PC-3 (cell line): Measurements from ENCODE around the gene JADE1. TPM values are rescaled to one million over a fixed set of nuclear protein-coding genes. Genes with fewer than 3 reads are reported as not detected.

ENCODE experiments used
- ATAC-seq: fragments of 200-7000 bp; cut with Tn5 transposase; 2 replicates; pipeline ENCODE4 v1.9.1; 2020; ENCODE audit warnings: mild to moderate bottlenecking, moderate library complexity
- BruUV-seq: library from RNA; stranded (reverse); fragments of 400-500 nt; replicated peaks from 2 replicates; lab custom pipeline; 2021; lab: Mats Ljungman, UMichigan
- CTCF ChIA-PET: fragments of 300-600 bp; sonication (Branson Sonifier 250); formaldehyde crosslinking; loops from one replicate; lab custom pipeline; 2022; ENCODE audit warnings: antibody characterized with exemption; lab: Charles Lee
- POLR2A ChIA-PET: fragments of 300-600 bp; sonication (Branson Sonifier 250); formaldehyde crosslinking; loops from one replicate; lab custom pipeline; 2022; ENCODE audit warnings: antibody characterized with exemption; ENCODE audit not compliant: unreplicated experiment; lab: Charles Lee
- DNase-seq: peaks from one replicate; pipeline ENCODE4 v3.0.0-alpha.2; 2015
- H2AFZ ChIP-seq: fragments of 300-600 bp; sonication (generic); 2 replicates; pipeline ENCODE4 v1.6.0; 2016; ENCODE audit warnings: antibody characterized with exemption, low read length
- H3F3A ChIP-seq: fragments of 300-600 bp; sonication (generic); one replicate; pipeline ENCODE4 v1.6.0; 2017; ENCODE audit warnings: antibody characterized with exemption, low read length, control low read depth, mild to moderate bottlenecking; ENCODE audit not compliant: unreplicated experiment
- H3K27ac ChIP-seq: fragments of 300-600 bp; sonication (generic); 2 replicates; pipeline ENCODE4 v1.5.1; 2016; ENCODE audit warnings: mild to moderate bottlenecking, low read length
- H3K27me3 ChIP-seq: fragments of 300-600 bp; sonication (generic); 2 replicates; pipeline ENCODE4 v1.6.1; 2016; ENCODE audit warnings: low read length, mixed read lengths
- H3K36me3 ChIP-seq: fragments of 300-600 bp; sonication (generic); 2 replicates; pipeline ENCODE4 v1.6.1; 2016; ENCODE audit warnings: low read depth, mixed run types, low read length, mixed read lengths
- H3K4me1 ChIP-seq: fragments of 300-600 bp; sonication (generic); 2 replicates; pipeline ENCODE4 v1.5.1; 2016; ENCODE audit warnings: low read length; ENCODE audit not compliant: insufficient read depth
- H3K4me2 ChIP-seq: fragments of 300-600 bp; sonication (generic); 2 replicates; pipeline ENCODE4 v1.6.0; 2016; ENCODE audit warnings: low read length
- H3K4me3 ChIP-seq: fragments of 300-600 bp; sonication (generic); 2 replicates; pipeline ENCODE4 v1.5.1; 2016; ENCODE audit warnings: mild to moderate bottlenecking, low read length, mixed read lengths
- H3K79me2 ChIP-seq: fragments of 300-600 bp; sonication (generic); 2 replicates; pipeline ENCODE4 v1.6.1; 2017; ENCODE audit warnings: low read length, mixed read lengths
- H3K9ac ChIP-seq: fragments of 300-600 bp; sonication (generic); 2 replicates; pipeline ENCODE4 v1.6.0; 2016; ENCODE audit warnings: mild to moderate bottlenecking, low read length
- H3K9me2 ChIP-seq: fragments of 300-600 bp; sonication (generic); replicated peaks from 2 replicates; pipeline ENCODE4 v1.6.1; 2016; ENCODE audit warnings: mixed run types, low read length, mixed read lengths
- H3K9me3 ChIP-seq: fragments of 300-600 bp; sonication (generic); 2 replicates; pipeline ENCODE4 v1.6.1; 2016; ENCODE audit warnings: low read length, mixed read lengths
- H4K20me1 ChIP-seq: fragments of 300-600 bp; sonication (generic); 2 replicates; pipeline ENCODE4 v1.6.1; 2016; ENCODE audit warnings: low read length, mixed read lengths
- EZH2 ChIP-seq: fragments of 300-600 bp; sonication (generic); IDR thresholded peaks from one replicate; pipeline ENCODE4 v1.6.1; 2017; ENCODE audit warnings: antibody characterized with exemption, mild to moderate bottlenecking, low read length; ENCODE audit not compliant: unreplicated experiment
- EZH2phosphoT487 ChIP-seq: fragments of 300-600 bp; sonication (generic); IDR thresholded peaks from 2 replicates; pipeline ENCODE4 v1.6.1; 2018; ENCODE audit warnings: mild to moderate bottlenecking, antibody characterized with exemption, low read length, borderline replicate concordance
- intact Hi-C: fragments of 100-400 bp; cut with micrococcal nuclease; formaldehyde crosslinking; loops from 2 replicates; pipeline ENCODE4 v1.9.0; 2023
- total RNA-seq: library from RNA; depleted of rRNA; stranded (reverse); fragments of >200 nt; gene quantifications from 2 replicates; pipeline ENCODE4 v1.2.3, GENCODE V29; 2014
- TF ChIP-seq, protein P1 (sequence below): fragments of 300-600 bp; sonication (generic); conservative IDR thresholded peaks from 2 replicates; pipeline ENCODE4 v1.5.1; 2017; ENCODE audit warnings: antibody characterized with exemption, low read depth, mild to moderate bottlenecking, low read length

The JADE1 gene
- total RNA-seq, 1 experiment from 2014 or later: 10.8 TPM

- Histone ChIP-seq H3K9ac (no peak overlapping the region), H3F3A (no peaks in the 10 kb centered on the region), H2AFZ (no peak overlapping the region), H3K4me1 (no peaks in the 10 kb centered on the region), H3K4me2 (no peak overlapping the region), H3K79me2 (no peaks in the 10 kb centered on the region), H4K20me1 (no peaks in the 10 kb centered on the region), H3K27ac (no peak overlapping the region), H3K27me3 (no peaks in the 10 kb centered on the region), H3K9me2 (no peaks in the 10 kb centered on the region), H3K4me3 (no peak overlapping the region), H3K9me3 (no peaks in the 10 kb centered on the region), H3K36me3 (no peaks in the 10 kb centered on the region)
- TF ChIP-seq, protein P1, sequence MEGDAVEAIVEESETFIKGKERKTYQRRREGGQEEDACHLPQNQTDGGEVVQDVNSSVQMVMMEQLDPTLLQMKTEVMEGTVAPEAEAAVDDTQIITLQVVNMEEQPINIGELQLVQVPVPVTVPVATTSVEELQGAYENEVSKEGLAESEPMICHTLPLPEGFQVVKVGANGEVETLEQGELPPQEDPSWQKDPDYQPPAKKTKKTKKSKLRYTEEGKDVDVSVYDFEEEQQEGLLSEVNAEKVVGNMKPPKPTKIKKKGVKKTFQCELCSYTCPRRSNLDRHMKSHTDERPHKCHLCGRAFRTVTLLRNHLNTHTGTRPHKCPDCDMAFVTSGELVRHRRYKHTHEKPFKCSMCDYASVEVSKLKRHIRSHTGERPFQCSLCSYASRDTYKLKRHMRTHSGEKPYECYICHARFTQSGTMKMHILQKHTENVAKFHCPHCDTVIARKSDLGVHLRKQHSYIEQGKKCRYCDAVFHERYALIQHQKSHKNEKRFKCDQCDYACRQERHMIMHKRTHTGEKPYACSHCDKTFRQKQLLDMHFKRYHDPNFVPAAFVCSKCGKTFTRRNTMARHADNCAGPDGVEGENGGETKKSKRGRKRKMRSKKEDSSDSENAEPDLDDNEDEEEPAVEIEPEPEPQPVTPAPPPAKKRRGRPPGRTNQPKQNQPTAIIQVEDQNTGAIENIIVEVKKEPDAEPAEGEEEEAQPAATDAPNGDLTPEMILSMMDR: no peak
- TF ChIP-seq EZH2 (no peak), EZH2phosphoT487 (no peak)
- ChIA-PET CTCF (interaction anchor here (0.6 kb wide), 1 partner anchor 54 kb away, joined by 5 read pairs; no protein-coding TSS in a partner anchor), POLR2A (no interaction called here)
- no TSS peak for BruUV-seq
- DNase-seq: peak; percentile 3
- ATAC-seq: peak; percentile 29; the same call in 1 of the 2 replicates
- intact Hi-C loops: loop anchor here (1.0 kb wide), 1 partner anchor 80 kb away; no protein-coding TSS in a partner anchor
Observed at GRCh38 chr4:128782875-128783614, 26.5 kb upstream of the JADE1 start.

GRCh38 chr4:128787509-128788311 is 21.8 kb upstream of the JADE1 start:
- POLR2A ChIA-PET: no interaction called here
- intact Hi-C loops: no loop called here
- no peak overlapping the region for H2AFZ ChIP-seq

DNA sequence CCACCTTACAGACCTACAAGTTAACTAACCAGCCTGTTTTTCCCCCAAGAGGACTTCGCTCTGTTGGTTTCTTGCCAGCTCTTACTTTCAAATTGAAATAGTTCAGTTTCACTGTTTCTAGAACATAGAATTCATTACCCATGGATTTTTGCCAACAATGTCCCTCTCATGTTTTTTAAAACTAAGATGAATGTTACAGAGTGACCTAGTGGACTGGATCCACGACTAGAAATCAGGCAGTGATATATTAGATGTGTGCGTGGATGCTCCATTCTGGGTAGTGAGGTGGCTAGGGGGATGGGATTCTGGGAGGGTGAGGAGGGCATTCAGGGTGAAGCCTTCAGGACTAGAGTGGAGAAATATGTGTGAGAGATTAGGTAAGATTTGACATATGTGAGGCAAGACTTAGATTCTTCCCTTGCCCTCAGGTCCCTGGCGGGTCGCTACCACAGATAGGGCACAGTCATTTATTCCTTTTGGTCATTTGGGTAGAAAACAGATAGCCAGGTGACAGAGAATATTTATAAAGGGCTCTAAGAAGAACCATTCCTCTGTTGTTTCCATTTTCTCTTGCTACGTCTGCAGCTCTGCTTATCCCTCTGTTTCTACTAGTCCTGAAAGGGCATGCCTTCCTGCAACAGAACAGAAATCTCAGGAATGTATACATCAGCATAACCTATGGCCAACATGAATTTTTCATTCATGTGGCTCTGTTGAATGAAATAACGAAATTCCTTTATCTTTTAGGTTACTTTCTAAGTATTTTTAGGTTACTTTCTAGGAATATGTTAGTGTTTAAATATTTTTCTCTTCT is 15.4 kb upstream of the JADE1 start:
- DNase-seq (no peak), ATAC-seq (no peak)
- TF ChIP-seq EZH2: no peak
- no peak for TF ChIP-seq EZH2phosphoT487
- TF ChIP-seq, protein P1: no peak
- H3K4me1 ChIP-seq: peaks cover 12% of the 10 kb centered on the region
- no peak overlapping the region for H3K27ac ChIP-seq
- H3K4me2 ChIP-seq: no peak overlapping the region
- H3K9me3 ChIP-seq: no peaks in the 10 kb centered on the region
- H2AFZ ChIP-seq: no peak overlapping the region
- BruUV-seq: no TSS peak
- no peaks in the 10 kb centered on the region for H3F3A ChIP-seq
- ChIA-PET CTCF (no interaction called here), POLR2A (no interaction called here)
- no peaks in the 10 kb centered on the region for H4K20me1 ChIP-seq
- H3K9ac ChIP-seq: no peak overlapping the region
- no peaks in the 10 kb centered on the region for H3K27me3 ChIP-seq
- H3K79me2 ChIP-seq: no peaks in the 10 kb centered on the region
- H3K36me3 ChIP-seq: no peaks in the 10 kb centered on the region
- H3K4me3 ChIP-seq: no peak overlapping the region
- H3K9me2 ChIP-seq: no peaks in the 10 kb centered on the region
- intact Hi-C loops: no loop called here

More at GRCh38 chr4:128787509-128788311, 21.8 kb upstream of the JADE1 start:
- H3K9ac ChIP-seq: no peak overlapping the region
- no peaks in the 10 kb centered on the region for H3F3A ChIP-seq
- H3K79me2 ChIP-seq: no peaks in the 10 kb centered on the region
- CTCF ChIA-PET: no interaction called here
- BruUV-seq: no TSS peak
- no peaks in the 10 kb centered on the region for H3K36me3 ChIP-seq
- H3K4me2 ChIP-seq: no peak overlapping the region
- ATAC-seq: no peak
- no peaks in the 10 kb centered on the region for H3K27me3 ChIP-seq
- no peak overlapping the region for H3K27ac ChIP-seq
- TF ChIP-seq EZH2 (no peak), EZH2phosphoT487 (no peak)
- no peaks in the 10 kb centered on the region for H3K9me2 ChIP-seq
- H3K9me3 ChIP-seq: no peaks in the 10 kb centered on the region
- no peak overlapping the region for H3K4me3 ChIP-seq
- DNase-seq: peak; percentile 5
- H4K20me1 ChIP-seq: no peaks in the 10 kb centered on the region
- H3K4me1 ChIP-seq: no peaks in the 10 kb centered on the region
